Stimulated activated CD4-positive, alpha-beta T cell treated with anti-CD3 and anti-CD28 coated beads, Interleukin-2, amount 100 ng/mL, for 4 hours (primary cell): ENCODE measurements around the gene ZNF592.

Source experiments
- DNase-seq: peaks from one replicate; pipeline ENCODE4 v3.0.0-alpha.2; 2020; ENCODE audit warnings: low read depth

Gene ZNF592

DNA sequence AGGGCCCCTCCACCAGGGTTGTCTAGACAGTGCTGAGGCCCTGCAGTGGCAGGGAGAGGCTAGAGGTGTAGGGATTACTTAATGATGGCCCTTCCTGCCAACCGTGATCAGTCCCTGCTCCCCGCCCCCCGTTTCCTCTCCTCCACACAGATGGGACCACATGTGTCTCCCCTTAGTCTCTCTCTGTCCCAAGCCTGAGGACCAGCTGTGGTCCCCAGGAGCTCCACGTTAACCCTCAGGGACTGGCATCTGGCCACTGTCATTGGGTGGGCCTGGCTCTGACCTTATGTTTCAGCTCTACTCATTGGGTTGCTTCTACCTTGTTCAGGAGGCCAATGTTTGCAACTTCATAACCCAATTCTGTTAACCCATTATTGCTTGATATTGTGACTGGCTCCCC is 62.8 kb downstream of the ZNF592 start:
- DNase-seq: no peak

DNA sequence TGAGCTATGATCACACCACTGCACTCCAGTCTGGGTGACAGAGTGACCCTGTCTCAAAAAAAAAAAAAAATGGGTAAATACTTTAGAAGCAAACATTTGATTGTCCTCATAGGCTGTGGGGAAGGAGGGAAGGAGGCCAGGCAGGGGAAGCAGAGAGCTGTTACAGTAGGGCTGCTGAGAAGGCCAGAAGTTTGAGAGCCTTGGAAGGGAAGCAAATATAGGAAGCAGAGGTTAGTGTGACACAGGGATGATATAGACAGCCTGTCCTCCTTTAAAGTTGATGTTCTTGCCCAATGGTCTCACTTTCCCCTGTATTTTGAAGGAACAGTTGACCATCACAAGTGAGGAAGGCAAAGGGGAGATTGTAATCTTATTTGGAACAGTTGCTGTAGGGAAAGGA is 63.4 kb downstream of the ZNF592 start:
- DNase-seq: no peak

DNA sequence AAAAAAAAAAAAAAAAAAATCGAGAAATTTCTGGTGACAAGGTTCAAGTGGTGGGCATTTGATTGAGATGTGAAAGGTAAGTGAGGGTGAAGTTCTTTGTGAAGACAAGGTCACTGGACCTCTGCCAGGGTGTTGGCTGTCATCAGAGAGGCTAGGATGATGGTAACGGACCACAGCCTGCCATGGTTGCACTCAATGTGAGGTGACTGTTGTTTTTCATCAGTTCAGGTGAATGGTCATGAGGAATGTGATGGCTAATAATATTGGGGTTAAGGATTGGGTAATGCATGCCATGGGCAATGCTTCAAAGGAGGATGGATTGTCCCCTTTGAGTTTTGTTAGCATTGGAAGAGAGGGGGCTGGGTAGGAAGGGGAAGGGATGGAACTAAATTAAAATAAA is 64.5 kb downstream of the ZNF592 start:
- no peak for DNase-seq

DNA sequence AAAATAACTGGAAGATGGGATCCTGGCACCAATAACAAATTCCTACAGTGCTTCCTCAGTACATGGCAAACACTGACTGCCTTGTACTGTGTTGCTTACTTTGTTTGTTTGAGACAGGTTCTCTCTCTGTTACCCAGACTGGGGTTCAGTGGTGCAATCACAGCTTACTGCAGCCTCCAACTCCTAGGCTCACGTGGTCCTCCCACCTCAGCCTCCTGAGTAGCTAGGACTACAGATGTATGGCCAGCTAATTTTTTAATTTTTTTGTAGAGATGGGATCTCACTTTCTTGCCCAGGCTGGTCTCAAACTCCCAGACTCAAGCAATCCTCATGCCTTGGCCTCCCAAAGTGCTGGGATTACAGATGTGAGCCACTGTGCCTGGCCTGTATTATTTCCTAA is 65.0 kb downstream of the ZNF592 start:
- DNase-seq: no peak

DNA sequence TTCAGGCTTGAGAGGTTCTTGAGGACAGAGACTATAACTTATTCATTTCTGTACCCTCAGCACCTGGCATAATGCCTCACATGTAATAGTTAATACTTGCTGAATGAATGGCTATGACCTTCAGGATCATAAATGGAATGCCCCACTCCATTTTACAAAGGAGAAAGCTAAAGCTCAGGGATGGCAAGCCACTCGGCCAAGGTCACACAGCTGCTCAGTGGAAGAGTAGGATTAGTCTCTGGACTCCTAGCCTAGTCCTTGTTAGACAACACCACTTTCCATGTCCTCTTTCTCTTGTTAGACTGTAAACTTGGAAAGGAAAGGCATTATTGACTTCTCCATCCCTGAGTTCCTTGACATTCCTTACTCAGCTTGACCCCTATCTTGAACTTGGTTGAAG is 65.5 kb downstream of the ZNF592 start:
- DNase-seq: no peak

DNA sequence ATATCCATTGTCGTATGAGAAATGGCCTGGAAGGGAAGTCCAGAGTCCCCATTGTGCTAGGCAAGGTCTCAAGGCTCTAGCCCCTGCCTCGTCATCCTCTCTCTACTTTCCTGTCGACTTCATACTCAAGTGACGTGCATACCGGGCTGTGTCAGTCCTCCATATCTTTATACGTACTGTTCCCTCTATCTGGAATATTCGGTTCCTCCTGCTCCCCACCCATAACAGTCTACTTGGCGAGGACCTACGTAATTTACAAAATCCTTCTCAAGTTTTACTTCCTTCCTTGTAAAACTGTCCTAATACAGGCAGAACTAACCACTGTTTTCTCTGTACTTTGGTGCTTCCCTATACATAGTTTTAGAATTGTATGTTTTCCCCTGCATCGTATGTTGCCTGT is 66.5 kb downstream of the ZNF592 start:
- DNase-seq: no peak

DNA sequence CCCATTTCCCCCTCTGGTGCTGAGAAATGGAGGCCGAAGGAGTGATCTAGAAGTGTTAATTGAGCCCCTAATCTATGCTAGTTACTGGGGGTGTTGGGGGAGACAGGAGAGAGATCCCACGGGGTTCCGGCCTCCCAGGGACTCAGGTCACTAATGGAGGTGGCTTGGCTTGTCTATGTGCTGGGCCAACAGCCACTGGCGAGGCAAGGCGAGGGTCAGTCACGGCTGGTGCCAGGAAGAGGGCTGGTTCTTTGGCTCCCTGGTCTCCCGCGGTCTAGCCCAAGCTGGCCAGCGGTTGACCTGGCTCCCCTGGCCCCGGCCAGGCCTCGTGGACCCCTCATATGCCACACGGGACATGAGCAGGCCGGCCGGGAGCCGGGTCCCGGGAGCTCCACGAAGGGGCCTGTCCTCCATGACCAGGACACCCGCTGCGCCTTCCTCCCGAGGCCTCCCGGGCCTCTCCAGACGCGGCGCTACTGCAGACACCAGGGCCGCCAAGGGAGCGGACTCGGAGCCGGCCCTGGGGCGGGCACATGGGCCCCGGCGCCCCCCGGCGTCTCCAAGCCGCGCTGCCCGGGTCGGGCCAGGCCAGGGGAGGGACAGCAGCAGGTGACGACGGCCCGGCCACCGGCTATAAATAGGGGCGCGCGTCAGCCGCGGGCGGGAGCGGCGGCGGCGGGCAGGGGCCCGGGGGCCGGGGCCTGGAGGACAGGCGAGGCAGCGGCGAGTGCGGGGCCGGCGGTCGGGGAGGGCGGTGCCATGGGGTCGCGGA is 68.5 kb downstream of the ZNF592 start, which contains the start of gene ALPK3:
Gene ALPK3 (plus strand): TSS at position 663 of the 772 bp plus-strand sequence. CDS start 97 bp downstream, at position 760.
- DNase-seq: no peak

DNA sequence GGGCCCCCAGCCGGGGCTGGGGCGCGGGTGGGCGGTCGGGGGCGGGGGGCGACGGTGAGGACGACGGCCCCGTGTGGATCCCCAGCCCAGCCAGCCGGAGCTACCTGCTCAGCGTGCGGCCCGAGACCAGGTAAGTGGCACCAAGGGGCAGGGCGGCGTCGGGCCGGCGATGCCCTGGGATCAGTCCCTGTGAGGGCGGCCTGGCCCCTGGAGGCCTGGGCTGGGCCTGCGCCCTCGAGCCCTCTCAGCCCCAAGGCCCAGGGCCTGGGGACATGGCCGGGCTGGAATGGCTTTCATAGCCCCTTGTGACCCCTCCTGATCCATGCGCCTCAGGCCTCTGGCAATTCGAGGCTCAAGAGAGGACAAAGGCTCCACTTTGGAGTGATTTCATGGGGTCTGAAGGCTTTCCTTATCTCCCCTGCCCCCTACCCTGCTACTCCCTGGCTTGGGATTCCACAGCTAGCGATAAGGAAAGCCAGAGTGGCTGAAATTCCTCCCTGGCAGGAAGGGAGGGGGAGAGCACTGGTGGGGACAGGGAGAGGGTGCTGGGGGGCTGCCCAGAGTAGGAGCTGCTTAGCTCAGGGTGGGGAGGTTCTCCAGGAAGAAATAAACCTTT is 69.2 kb downstream of the ZNF592 start:
- no peak for DNase-seq

DNA sequence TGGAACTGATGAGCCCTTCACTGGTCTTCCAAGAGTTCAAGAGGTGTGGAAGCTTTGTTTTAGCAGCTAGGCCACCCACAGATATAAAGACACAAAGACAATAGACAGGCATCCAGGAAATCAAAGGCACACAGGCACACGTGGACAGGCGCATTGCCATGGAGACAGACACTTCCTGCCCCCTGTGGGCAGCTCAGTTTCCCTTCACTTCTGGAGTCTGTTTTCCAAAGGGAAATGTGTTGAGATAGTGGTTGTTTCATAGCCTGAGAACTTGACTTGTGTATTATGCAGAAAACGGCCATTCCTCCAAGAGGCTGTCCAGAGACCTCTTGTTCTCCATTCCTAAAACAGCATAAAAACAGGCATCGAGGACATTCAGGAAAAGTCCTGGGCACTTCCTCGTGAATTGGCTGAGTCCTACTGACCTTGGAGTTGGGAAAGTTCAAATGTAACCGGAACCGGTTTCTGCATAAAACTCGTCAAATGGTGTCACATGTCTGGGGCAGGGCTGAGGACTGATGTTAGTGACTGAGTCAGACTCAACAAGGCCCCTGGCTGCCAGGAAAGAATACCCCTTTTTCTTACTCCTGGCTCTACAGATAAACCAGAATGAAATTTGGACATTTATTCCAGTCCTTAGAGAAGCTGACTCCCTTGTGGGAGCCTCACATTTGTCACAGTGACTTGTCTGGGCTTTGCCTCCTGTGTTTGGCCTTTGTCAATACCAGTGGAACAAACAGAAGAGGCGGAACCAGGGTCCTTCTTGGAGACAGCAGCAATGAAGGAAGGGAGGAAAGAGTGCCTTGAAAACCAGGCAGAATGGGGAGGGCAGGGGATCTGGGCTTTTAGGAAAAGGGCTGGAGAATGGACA is 70.1 kb downstream of the ZNF592 start:
- no peak for DNase-seq

DNA sequence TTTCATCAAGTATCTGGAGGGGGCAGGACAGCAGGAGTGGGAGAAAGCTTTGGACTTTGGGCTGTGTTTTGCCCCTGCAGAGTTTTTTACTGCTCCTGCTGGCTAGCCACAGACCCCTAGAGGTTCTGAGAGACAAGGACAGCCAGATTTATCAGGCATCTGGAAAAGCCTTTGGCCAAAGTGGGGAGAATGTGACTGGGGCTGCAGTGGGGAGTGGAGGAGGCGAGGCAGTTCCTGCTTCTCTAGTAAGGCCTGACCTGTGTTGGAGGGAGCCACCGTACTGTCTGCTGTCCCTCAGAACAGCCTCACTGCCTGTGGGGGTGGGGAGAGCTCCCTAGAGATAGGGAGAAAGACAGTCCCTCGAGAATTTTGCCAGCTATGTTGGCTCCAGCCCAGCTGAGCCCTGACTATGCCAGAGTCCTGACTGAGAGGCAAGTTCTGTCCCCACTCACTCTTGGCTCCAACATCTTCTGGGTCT is 70.9 kb downstream of the ZNF592 start:
- no peak for DNase-seq

DNA sequence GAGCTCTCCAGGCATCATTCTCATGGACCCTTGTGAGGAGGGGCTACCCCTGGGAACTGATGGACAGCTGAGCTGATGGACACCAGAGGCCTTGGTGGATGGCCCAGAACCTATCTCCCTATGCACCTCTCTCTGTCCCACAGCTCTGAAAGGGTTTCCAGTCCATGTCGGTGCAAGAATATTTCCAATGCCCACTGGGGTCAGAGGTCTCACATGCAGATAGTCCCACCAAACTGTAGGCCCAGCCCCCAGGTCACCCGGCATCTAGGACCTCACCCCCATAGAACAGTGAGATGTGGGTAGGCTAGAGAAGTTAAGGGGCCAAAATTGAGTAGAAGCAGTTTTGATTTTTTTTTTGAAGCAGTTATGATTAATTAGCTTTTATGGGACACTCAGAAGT is 71.4 kb downstream of the ZNF592 start:
- DNase-seq: no peak

DNA sequence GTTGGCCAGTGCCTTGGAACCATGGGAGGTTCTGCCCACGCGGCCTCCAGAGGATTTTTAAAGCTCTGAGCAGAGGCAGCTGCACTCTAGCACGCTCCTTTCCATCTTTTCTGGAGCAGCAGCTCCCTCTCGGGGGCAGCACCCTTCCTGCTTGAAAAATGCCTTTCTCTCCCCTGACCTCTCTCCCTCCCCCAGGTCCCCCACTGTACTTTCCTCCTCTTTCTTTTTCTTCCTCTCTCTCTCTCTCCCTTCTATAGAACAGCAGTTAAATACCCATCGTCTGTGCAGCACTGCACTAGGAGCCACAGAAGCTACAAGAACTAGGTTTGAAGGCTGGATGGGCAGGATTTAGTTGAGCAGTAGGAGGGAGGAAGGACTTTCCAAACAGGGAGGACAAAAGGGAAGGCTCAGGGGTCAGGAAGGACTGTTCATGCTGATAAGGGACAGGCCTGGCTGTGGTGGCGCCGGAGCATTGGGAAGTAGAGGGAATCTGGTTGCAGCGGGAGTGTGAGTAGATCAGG is 73.2 kb downstream of the ZNF592 start:
- DNase-seq: no peak

DNA sequence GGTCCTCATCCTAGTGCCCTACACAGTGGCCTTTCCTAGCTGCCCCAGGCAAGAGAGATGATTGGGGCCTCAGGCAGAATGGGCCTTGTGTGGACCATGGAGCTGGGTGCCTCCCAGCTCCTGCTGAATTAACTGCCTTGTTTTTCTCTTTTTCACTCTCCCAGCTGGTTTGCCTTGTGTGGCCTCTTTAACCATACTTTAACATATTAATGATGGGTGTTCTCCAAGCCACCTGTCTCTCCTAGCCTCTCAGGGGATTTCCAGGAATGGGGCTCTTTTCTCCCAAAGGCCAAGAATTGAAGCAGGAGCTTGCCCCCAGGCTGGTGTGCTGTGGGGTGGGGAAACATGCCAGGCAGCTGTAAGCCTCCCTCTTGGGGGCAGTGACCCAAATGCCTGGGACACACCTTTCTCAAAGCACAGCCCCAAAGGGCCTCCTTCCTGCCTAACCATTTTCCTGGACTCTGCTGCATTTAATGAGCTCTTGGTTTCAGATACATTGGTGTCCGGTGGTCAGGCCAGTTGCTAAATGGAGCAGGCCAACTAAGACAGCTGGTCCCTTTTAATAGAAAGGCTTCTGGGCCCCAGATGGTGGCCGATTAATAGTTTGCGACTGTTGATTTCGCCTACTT is 74.4 kb downstream of the ZNF592 start:
- DNase-seq: no peak

DNA sequence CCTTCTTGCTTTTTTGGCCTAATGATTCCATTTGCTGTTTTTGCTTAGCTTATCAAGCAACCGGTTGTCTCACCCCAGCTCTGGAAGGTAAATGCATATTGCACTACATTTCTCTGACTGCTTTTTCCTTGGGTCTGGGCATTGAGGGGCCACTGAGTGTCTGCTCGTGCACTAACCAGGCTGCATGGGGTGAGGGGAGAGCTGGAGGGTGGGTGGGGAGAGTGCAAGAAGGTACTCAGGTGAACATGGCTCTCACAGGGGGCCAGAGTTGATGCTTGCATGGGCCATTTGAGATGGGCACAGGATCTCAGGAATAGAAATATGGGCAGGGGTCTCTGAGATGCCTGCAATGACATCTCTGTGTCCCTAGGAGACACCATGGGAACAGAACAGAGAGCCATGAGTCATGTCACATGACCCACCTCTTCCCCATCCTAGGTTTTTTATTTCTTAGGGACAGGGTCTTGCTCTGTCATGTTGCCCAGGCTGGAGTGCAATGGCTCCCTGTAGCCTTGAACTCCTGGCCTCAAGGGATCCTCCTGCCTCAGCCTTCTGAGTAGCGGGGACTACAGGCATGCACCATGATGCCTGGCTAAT is 75.0 kb downstream of the ZNF592 start:
- no peak for DNase-seq

DNA sequence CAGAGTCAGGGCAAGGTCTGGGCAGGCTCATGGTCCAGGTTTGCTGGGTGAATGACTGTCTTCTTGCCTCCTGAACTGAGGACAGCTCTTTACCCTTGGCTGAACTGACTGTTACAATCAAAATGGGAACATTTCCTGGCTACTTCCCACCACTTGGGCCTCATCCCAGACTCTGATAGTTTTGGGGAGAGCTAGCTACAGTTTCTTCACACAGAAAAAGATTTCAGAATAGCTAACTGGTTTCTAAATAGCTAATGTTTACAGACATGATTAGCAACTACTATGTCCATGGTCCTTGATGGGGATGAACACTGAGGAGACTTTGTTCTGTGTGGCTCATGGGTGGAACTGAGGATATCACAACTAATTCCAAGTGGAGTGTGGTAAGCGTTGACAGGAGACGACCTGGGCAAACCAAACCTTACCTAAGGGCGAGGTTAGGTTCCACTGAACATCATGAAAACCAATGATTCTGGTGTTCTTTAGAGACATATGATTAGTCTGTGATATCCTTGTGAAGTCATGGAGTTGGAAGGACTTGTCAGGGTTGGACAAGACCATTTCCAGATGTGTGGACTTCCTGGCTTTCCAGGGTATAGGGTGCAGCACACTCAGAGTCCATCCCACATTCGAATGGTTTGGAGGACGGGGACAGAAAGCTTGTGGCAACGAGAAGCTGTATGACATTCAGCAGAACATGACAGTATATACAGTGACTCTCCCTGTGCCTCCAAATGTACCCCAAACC is 76.0 kb downstream of the ZNF592 start:
- DNase-seq: no peak

DNA sequence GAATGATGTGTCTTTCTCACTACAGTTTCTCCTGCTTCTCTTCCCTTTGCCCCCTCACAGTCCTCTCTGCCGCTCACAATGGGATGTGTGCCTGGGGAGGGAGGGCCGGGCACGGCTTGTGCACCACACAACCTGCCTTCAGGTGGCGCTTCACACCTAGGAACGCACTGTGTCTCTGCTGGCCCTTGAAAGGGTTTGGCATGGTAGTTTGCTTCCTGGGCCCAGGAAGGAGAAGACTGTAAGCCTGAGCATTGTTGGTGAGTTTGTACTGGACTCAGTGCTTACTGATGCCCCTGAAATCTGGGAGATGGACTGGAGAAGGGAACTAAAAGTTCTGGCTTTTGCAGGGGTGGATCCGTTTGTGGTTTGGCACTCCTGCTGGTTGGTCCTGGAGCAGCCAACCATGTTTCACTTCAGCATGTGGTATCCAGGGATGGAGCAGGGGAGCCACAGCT is 78.0 kb downstream of the ZNF592 start:
- no peak for DNase-seq

DNA sequence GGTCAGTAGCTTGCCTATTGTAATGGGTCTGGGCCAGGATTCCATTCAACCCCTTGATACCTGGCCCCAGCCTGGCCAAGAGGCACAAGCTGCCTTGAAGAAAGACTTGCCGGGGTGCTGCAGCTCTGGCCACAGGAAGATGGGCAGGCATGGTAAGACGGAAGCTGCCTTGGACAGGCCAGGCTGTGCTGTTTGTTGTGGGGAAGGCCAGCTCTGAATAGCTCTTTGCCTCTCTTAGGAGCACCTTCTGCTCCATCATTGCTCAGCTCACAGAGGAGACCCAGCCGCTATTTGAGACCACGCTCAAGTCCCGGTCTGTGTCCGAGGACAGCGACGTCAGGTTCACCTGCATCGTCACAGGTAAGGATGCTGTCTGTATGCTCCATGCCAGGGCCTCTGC is 78.9 kb downstream of the ZNF592 start:
- no peak for DNase-seq

DNA sequence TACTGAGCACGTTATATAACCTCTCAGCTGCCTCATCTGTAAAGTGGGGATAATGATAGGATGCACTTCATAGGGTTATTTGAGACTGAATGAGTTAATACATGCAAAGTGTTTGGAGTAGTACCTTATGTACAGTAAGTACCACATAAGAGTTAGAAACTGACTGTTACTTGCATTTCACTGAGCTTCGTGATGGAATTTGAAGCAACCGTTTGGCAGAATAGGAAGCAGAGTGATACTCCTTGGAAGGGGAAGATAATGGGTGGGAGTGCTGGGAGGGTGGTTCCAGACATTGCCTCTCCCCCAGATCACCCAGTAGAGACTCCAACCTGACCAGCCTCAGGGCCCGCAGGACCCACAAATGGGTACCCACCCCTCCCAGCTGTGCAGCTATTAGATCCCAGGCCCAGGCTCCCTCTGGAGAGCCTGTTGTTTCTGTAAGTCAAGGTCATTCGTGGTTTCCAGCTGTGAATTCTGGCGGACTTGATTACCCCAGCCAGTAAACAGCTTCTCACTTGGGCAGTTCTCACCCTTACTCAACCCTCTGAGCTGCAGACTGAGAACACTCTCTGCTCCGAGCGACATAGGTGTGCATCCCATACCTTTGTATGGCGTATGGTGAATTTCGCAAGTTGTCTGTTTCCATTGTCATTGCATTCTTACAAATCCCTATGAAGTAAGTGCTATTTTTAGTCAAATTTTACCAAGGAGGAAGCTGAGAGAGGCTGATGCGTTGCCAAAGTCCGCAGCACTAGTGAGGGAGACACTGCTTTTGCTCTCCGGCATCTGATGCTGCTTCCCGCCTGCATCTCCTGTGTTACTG is 79.9 kb downstream of the ZNF592 start:
- DNase-seq: no peak

DNA sequence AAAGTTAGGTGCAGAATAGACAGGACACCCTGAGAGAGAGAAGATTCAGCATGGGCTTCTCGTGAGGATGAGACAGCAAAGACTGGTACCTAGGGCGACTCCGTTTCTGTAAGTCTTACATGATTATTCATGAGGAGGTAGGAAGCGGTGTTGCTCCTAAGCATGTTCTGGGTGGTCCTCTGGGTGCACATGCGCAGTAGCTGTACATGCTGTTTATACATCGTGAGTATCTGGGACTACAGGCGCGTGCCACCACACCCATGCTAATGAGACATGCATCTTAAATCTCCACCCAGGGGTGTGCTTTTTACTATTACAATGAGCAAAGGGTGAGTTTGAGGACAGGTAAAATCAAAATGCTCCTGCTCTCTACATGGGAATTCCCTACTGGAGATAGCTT is 81.0 kb downstream of the ZNF592 start:
- no peak for DNase-seq

DNA sequence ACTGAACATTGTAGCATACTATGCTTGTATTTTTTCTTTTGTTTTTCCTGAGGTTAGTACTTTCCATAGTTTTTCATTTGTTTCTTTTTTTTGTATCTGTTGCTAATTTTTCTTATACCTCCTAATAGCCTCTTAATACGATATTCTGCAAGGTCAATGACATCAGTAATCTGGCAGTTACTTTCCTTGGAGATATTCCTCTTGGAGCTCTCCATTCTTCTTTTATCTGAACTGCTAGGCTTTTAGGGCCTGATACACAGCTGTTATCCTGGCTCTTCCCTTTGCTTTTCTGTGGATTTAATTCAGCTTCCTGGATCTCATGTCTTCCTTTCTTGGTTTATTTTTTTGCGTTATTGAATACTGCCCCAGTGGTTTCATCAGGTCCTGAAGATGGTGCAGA is 81.6 kb downstream of the ZNF592 start:
- no peak for DNase-seq
